GM19240 (cell line): ENCODE results near the gene ZNF480.
"Not testable (repeated sequence)": the region's sequence is repeated elsewhere in the genome, so short reads cannot be mapped to it uniquely, and the experiment has no call there.

Experiments used
- DNase-seq: peaks from one replicate; pipeline ENCODE4 v3.0.0; 2011; ENCODE audit warnings: low spot score; ENCODE audit not compliant: insufficient read length

Gene ZNF480

DNA sequence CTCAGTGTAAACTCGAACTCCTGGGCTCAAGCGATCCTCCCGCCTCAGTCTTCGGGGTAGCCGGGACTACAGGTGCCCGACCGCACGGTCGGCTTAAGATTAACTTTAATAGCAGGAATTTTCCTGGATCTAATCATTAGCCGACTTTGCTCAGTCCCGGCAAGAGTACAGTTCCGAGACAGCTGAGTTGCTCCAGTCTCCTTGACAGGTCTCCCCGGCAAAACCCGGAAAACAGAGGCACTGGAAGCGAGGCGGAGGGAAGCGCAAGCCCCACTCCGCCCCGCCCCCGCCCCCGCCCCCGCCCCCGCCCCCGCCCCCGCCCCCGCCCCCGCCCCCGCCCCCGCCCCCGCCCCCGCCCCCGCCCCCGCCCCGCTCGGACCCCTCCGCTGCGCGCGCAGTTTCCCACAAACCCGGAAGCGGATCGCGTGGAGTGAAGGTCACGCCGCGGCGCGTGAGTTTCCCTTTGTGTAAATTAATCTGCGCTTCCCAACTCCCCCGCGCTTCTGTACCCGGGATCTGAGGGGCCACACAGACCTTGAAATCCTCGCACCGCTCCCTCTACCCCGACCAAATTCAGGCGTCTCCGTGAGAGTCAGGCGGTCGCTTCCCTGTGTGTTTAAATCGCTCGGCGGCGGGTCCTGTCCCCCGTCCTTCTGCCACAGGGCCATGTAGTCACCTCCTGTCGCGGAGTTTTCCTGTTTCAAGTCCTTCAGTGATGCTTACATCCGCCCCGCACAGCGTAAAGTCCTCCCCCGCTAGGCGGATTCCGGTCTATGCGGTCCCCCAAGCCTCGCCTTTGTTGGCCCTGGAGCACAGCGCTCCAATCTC is at the start of gene ZNF480:
Gene ZNF480 (plus strand): TSS at position 397 of the 828 bp plus-strand sequence. CDS start 3,244 bp downstream, outside the sequence.
- DNase-seq, result peak; percentile 26

DNA sequence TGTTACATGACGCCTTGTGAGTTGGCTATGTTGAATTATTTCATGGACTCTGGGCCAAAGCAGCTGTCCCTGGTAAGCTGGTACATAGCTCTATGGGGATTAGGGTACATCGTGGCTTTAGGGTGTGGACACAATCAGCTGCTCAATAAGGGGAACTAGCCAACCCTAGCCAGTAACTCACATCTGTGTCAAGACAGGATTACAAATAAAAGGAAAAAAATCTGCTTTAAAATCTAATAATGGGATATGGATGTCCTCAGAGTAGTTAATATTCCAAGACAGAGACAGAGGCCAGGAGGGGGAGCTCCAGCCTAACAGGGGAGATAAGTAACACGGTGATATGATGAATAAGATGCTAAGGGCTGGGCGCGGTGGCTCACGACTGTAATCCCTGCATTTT is 48.7 kb upstream of the ZNF480 start:
- no peak for DNase-seq

GRCh38 chr19:52258426-52258825 is 38.5 kb upstream of the ZNF480 start:
- no peak for DNase-seq

- not testable (repeated sequence) for DNase-seq
These were observed 31.4 kb upstream of the ZNF480 start for GRCh38 chr19:52265556-52265955.

- DNase-seq, result peak; percentile 87
These were observed 27.4 kb upstream of the ZNF480 start, which contains the start of gene ZNF766 for GRCh38 chr19:52269338-52270261. ZNF766 (plus strand) TSS chr19:52269587; CDS start chr19:52269614, 27 bp downstream.

- no peak for DNase-seq
These were observed 26.6 kb upstream of the ZNF480 start for GRCh38 chr19:52270266-52270885.

- no peak for DNase-seq
These were observed 23.7 kb upstream of the ZNF480 start for GRCh38 chr19:52273301-52273700.

DNA sequence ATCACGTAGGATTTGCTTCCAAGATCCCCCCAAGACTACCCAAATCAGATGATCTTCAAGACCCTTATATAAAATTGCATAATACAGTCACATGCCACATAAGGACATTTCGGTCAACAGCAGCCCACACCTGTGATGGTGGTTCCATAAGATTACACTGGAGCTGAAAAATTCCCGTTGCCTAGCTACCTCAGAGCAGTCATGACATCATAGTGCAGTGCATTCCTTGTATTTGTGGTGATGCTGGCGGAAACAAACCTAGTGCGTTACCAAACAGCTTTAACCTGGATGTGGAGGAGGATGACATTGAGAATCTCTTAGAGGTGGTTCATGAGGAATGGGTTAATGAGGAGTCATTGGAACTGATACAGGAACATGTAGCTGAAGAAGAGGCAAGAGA is 22.8 kb upstream of the ZNF480 start:
- DNase-seq, result no peak

GRCh38 chr19:52275988-52276387 is 21.0 kb upstream of the ZNF480 start:
- no peak for DNase-seq

DNA sequence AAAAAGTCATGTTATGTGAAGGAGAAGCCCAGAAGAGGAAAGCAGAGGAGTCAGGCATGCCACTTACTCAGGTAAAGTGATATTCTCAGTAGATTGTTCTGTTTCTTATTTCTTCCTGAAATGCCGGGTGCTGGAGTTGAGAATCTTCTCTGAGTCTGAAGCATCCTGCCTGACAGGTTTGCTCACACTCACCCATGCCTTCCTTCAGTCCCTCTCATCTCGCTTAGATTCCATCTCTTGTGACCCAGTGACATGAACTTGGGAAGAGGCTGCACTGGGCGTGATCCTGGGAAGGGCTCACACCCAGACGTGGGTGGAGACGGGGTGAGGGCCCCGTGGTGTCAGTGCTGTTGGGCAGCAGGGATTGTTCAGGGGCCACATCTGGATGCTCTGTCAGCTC is 19.5 kb upstream of the ZNF480 start:
- no peak for DNase-seq

- no peak for DNase-seq
These were observed 10.7 kb upstream of the ZNF480 start for GRCh38 chr19:52286256-52286655.

DNA sequence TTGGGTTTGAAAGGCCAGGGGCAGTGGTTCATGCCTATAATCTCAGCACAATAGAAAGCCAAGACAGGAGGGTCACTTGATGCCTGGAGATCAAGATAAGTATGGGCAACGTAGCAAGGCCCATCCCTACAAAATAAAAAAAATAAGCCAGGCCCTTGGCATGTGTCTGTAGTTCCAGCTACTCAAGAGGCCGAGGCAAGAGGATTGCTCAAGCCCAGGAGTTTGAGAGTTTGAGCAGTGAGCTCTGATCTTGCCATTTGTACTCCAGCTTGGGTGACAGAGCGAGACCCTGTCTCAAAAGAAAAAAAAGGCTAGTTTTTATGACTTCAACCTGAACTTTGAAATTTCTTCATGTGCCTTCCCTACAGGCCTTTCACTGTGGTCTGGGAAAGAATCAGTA is 5.2 kb upstream of the ZNF480 start:
- DNase-seq, result no peak

DNA sequence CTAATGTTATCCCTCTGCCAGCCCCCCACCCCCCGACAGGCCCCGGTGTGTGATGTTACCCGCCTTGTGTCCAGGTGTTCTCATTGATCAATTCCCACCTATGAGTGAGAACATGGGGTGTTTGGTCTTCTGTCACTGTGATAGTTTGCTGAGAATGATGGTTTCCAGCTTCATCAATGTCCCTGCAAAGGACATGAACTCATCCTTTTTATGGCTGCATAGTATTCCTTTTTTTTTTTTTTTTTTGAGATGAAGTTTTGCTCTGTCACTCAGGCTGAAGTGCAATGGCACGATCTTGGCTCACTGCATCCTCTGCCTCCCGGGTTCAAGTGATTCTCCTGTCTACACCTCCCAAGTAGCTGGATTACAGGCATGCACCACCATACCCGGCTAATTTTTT is 4.0 kb upstream of the ZNF480 start:
- DNase-seq, result not testable (repeated sequence)

GRCh38 chr19:52296400-52296772 is 583 bp upstream of the ZNF480 start:
- no peak for DNase-seq

DNA sequence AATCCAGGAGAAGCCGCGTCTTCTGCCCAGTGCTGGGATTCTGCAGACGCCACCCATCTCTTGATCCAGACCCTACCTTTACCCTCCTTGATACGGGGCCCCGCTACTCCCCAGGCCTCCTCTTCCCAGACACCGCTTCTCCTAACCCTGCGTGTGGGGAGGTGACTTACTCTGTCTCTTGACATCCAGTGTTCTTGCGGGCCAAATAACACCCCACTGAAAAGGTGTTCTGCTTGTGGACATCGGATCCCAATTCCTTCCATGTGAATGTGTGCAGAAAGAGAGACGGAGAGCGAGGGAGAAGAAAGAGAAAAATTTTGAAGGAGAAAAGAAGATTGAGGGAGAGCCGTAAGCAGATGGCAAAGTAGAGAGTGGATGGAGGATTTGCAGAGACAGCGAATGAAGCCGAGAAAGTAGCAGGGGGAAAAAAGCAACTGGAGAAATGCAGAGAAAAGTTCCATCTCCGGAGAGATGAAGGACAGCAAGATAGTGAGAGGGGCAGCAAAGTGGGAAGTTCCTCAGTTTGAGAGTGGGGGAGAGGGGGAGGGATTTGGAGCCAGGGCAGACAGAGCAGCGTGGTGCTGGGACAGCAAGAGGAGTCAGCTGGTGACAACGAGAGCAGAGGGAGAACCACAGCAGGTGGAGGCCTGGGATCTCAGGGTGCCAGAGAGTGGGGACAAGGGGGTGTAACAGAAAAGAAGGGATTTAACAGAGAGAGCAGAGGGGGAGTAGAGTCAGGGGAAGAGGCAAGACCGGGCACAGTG is 814 bp downstream of the ZNF480 start:
- no peak for DNase-seq

DNA sequence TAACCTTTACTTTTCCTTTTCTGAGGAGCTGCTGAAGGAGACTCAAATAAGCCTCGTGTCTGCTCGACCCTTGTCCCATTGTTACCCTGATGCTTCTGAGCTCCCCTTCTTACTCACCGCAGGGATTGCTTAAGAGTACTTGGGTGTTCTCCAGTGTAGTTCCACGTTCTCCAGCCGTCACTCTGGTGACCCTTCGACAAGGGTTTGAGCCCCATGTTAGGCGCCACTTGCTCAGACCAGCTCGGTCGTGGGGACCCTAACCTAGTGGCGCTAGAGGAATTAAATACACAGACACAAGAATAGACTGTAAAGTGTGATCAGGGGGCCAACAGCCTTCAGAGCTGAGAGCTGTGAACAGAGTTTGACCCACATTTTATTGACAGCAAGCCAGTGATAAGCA is 10.3 kb downstream of the ZNF480 start:
- no peak for DNase-seq

- DNase-seq, result no peak
These were observed 25.5 kb downstream of the ZNF480 start for GRCh38 chr19:52322429-52322828.

GRCh38 chr19:52331757-52332156 is 34.8 kb downstream of the ZNF480 start:
- DNase-seq, result no peak

- DNase-seq, result no peak
These were observed 38.8 kb downstream of the ZNF480 start for GRCh38 chr19:52335768-52336116.

DNA sequence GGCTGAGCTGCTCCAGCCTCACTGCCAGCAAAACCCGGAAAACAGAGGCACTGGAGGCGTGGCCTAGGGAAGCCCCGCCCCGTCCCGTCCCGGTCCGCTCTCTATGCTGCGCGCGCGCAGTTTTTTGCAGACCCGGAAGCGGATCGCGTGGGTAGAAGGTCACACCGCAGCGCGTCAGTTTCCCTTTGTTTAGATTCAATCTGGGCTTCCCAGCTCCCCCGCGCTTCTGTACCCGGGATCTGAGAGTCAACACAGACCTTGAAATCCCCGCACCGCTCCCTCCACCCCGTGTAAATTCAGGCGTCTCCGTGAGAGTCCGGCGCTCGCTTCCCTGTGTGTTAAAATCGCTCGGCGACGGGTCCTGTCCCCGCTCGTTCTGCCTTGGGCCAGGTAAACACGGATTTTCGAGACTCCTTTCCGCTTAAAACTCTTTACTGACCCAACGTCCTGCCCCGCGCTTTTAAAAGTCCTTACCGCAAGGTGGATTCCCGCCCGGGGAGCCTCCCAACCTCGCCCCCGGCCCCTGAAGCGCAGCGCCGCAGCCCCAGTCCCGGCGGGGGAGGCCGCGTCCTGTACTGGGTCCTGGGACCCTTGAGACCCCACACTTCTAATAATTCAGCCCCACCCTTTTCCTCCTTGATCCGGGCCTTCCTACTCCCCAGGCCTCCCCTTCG is 39.3 kb downstream of the ZNF480 start, which contains the start of gene ZNF610:
Gene ZNF610 (plus strand): TSS at position 127 of the 674 bp plus-strand sequence. CDS start 12,930 bp downstream, outside the sequence.
- DNase-seq, result peak; percentile 27
